HG02678 (cell line): ENCODE measurements around the gene PDE11A.
"Not testable (repeated sequence)": the region's sequence is repeated elsewhere in the genome, so short reads cannot be mapped to it uniquely, and the experiment has no call there.

Source experiments
- ATAC-seq: cut with Tn5 transposase; IDR thresholded peaks from one replicate; pipeline ENCODE4 v1.9.1; 2021; ENCODE audit warnings: mild to moderate bottlenecking, moderate library complexity; ENCODE audit not compliant: unreplicated experiment

The PDE11A gene

GRCh38 chr2:177886824-177887223 is 185.8 kb downstream of the PDE11A start:
- ATAC-seq, result no peak

GRCh38 chr2:177885828-177886466 is 186.6 kb downstream of the PDE11A start:
- no peak for ATAC-seq

- ATAC-seq, result no peak
Measured at GRCh38 chr2:177883177-177883576, 189.4 kb downstream of the PDE11A start.

GRCh38 chr2:177882501-177882900 is 190.1 kb downstream of the PDE11A start:
- ATAC-seq, result no peak

DNA sequence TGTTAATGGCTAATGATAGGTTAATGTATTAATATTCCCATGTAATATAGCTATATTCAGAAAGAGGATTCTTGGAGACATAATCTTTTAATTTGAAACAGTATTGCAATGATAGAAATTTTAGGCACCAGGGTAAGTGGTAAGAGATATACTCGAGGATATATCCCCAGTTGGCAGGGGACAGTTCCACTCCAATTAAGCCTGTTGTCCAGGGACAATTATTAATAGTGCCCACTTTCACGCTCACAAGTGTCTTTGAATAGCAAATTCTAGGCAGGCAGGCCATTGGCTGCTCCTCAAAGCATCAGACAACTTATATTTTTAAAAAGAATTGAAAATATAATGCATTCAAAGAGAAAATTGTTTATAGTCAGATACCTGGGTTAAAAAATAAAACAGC is 190.7 kb downstream of the PDE11A start:
- no peak for ATAC-seq

GRCh38 chr2:177881008-177881747 is 191.4 kb downstream of the PDE11A start:
- no peak for ATAC-seq

DNA sequence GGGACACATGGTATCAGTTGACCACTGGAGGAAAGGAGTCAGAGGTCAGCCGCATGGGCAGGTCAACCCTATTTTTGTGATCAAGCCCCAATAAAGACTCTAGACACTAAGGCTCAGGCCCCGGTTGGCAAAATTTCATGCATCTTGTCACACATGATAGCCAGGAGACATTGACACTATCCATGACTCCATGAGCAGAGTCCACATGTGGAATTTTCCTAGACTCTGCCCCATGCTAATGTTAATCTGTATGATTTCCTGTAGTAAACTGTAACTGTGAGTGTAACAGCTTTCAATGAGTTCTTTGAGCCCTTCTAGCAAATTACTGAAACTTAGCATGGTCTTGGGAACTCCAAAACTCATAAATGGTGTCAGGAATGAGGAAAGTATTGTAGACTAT is 192.3 kb downstream of the PDE11A start:
- no peak for ATAC-seq

DNA sequence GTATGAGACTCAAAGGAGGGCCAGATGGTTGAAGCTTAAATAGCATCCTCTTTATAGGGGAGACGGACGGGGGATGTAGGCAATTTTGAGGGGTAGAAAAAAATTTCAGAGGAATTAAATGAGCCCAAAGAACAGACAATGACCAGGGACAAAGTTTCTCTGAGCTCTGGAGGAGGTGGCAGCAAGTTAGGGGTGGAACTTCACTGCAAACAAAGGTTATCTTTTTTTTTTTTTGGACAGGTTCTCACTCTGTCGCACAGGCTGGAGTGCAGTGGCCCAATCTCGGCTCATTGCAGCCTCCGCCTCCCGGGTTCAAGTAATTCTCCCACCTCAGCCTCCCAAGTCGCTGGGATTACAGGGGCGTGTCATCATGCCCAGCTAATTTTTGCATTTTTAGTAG is 195.6 kb downstream of the PDE11A start:
- no peak for ATAC-seq

GRCh38 chr2:177874686-177875085 is 197.9 kb downstream of the PDE11A start:
- no peak for ATAC-seq

DNA sequence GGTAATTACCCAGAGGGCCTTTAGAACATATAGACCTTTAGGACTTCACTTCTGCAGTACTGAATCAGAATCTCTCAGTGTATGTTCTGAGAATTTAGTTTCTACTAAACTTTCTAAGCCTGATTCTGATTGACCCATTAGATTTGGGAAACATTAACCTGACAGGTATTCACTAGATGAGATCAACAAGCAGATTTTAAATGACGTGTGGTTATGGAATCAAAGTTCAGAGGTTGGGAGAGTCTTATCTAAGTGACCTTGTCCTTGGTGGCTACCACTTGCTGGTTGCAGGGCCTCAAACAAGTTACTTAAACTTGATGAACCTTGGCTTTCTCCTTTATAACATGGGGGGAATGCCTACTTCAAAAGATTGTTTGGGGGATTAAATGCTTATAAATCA is 198.7 kb downstream of the PDE11A start:
- no peak for ATAC-seq

DNA sequence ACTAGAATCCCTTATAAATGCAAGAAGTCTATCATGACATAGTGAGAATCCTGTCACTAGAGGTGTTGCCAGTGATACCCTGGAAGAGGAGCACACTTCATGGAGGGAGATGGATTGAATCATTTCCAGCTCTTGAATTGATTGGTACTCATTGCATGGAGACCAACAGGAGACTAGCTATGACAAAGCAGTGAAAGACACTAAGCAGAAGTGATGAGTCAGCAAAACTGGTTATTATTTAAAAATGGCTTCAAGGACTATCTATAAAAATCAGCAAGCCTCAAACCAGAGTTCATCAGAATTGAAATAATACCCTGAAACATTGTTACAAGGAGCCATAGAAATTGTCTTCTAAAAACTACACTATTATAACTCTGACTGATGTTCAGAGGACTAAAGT is 200.3 kb downstream of the PDE11A start:
- ATAC-seq, result no peak

- no peak for ATAC-seq
Measured at GRCh38 chr2:177869912-177870311, 202.7 kb downstream of the PDE11A start.

GRCh38 chr2:177869209-177869608 is 203.4 kb downstream of the PDE11A start:
- no peak for ATAC-seq

GRCh38 chr2:177868806-177869205 is 203.8 kb downstream of the PDE11A start:
- ATAC-seq, result no peak

DNA sequence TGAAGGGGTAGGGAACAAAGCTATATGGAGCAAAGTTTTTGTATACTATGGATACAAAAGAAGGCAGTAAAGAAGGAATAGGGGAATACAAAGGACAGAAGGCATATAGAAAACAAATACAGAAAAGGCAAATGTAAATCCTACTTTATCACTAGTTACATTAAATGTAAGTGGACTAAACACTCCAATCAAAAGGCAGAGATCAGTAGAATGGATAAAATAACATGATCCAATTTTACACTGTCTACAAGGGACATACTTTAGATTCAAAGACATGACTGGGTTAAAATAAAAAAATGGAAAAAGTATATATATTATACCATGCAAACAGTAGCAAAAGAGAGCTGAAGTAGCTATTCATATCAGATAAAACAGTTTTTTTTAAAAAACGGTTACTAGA is 215.0 kb downstream of the PDE11A start:
- ATAC-seq, result no peak

DNA sequence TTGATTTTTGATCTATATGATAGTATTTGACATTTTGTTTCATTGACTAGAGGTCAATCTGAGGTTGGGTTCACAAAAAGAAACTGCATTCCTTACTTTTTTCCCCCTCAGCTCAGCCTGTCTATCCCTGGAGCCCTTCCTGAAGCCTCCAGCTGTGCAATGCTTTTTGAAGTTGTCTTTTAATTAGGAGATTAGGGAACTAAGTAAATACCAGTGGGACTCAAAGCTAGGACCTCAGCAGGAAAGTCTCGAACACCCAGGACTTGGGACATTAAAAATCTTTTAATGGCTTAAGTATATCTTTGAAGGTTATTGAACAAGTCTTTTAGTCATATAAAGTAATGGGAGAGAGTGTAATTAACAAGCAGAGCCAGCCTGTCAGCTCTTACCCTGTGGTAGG is 220.2 kb downstream of the PDE11A start:
- ATAC-seq, result no peak

- no peak for ATAC-seq
Measured at GRCh38 chr2:177843188-177843587, 229.4 kb downstream of the PDE11A start.

- ATAC-seq, result no peak
Measured at GRCh38 chr2:177842243-177842642, 230.3 kb downstream of the PDE11A start.

- not testable (repeated sequence) for ATAC-seq
Measured at GRCh38 chr2:177835418-177836204, 237.0 kb downstream of the PDE11A start.

DNA sequence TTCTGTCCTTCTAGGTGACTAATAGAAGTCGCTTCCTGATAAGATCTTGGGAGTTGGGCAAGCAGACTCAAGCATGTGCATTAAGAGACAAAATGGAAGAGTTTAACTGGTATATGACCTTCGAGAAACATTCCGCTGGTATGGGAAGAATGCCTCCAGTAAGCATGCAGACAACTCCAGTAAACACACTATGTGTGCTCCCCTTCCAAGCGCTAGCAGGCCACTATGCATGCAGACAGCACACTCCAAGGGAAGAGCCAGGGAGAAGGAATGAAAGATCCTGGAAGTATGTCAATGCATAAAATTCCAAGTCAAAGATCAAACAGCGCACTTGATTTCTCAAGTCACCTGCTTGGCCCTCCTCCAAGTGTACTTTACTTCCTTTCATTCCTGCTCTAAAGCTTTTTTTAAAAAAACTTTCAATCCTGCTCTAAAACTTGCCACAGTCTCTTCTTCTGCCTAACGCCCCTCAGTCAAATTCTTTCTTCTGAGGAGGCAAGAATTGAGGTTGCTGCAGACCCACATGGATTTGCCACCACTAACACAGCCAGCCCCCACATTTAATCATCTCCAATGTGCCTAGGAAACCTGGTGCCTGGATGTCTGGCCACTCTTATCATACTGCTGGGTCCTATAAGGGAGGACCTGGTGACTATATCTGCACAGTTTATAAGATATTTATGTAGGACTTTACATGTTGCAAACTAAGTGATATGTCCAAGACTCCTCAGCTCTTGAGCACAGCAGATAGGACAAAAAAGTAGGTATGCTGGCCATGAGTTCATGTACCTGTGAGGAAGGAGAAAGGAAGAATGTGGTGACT is 239.8 kb downstream of the PDE11A start:
- ATAC-seq, result no peak

- ATAC-seq, result no peak
Measured at GRCh38 chr2:177830881-177831386, 241.6 kb downstream of the PDE11A start.
